Measurements from ENCODE around the gene CMTM8.

CMTM8 gene

DNA sequence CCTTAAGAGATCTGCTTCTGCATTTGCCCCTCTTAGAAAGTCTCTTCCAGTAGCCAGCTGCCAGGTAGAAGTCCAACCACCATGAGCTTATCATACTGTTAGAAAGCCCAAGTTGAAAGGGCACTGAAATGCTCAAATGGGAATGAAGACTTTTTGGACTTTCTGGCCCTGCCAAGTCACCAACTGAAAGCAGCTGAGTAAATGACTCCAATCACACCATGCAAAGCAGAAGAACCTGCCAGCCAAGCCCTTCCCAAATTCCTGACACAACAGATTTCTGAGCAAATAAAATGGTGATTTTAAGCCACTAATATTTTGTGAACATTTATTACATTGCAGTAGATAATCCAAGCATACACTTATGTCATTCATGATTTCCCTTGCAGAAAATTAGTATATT, 2.1 kb upstream of the CMTM8 start:
- DNase-seq: no peak

DNA sequence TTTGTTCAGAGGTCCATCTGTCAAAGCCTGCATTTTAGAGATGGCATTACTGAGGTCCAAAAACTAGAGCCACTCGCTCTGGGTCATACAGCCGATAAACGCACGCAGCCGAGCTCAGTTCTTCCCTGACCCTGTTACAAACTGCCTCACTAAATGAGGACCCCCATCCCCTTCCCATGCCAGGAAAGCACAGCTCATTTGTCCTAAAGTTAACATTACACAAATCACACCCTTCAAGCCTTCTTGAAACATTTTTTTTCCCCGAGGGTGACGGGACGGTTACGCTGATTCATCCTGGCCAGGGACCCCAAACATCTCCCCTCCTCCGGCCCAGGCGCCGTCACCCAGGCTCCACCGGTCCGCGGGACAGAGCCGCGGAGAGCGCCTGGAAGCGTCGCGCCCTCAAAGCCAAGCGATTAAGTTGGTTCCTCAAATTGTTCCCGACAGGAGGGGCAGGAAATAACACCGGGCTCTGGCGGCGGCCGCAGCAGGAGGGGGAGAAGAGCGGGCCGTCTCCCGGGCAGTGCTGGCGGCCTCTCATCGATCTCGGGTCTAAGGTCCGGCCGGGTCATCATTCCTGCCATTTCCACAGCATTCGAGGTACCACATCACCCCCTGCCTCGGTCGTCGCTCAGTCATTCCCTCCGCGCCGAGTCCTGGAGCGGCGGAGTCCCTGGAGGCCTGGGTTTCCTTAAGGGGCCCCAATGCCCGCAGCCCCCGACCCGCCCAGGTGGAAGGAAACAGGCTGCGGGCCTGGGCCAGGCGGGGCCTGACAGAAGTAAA, 619 bp upstream of the CMTM8 start:
- peak; percentile 22 for DNase-seq

DNA sequence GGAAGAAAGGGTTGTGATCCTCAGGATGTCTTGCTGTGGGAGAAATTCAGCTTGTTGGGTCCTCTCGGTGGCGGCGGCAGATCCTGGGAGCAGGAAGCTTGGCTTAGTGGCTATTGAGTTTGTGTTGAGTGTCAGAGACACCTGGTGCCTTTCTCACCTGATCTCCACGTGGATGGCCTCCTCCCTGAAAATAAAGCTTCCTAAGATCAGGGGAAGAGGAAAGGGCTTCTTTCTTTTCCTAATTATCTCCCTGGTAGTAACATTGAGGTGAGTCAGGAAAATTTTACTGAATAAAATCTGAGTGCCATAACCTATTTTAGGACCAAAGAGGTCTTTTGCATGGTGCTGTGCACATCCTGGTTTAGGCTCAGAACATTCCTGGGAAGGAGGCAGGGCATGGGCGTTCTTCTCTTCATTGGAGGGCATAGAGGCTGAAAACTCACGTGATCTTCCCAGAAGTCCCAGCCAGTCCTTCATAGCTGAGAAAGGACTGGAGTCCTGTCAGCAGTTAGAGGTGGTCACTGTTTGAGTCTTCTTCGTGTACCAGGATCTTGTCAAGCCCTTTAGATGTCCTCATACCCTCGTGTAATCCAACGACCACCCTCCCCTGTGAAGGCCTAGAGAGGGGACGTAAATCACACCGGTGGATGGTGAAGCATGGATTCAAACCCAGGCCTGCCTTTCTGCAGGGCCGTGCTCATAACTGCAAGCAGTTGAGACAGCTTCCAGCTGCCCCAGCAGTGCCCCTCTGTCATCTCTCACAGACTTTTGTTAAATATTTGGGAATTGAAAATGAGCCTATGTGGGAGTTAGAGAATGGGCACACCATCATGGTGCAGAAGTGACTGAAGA, 1.1 kb downstream of the CMTM8 start:
- no peak for DNase-seq

- peak; percentile 13 for DNase-seq
These were observed 1.7 kb downstream of the CMTM8 start for GRCh38 chr3:32240159-32240545.

- DNase-seq: no peak
These were observed 2.6 kb downstream of the CMTM8 start for GRCh38 chr3:32241100-32241499.

GRCh38 chr3:32243519-32243918, 5.0 kb downstream of the CMTM8 start:
- no peak for DNase-seq

- DNase-seq: no peak
These were observed 6.7 kb downstream of the CMTM8 start for GRCh38 chr3:32245200-32245599.

DNA sequence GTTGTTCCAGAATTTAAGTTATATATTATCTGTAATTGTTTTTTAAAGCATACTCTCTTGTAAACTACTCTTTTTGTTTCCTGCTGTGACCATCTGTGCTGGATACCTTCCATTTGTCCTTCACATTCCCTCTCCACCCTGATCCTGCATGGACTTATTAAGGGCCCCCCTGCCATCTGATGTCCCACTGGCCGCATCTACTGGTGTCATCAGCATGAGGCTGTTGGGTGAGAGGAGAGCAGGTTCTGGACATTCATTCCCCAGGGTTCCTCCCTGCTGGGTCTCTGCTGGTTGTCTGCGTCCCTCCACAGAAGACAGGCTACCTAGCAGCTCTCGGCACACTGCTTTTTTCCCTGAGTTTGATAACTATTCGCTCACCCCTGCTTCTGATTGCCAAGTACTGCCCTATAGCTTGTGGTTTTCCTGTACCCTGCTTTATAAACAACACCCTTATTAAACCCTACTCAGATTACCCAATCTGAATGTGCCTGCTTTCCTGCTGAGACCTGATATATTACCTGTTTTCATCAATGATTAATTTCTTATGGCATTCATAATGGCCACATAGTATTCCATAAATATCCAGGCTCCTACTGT, 7.7 kb downstream of the CMTM8 start:
- DNase-seq: no peak

- no peak for DNase-seq
These were observed 10.8 kb downstream of the CMTM8 start for GRCh38 chr3:32249184-32249782.

- DNase-seq: no peak
These were observed 15.8 kb downstream of the CMTM8 start for GRCh38 chr3:32254268-32254667.

DNA sequence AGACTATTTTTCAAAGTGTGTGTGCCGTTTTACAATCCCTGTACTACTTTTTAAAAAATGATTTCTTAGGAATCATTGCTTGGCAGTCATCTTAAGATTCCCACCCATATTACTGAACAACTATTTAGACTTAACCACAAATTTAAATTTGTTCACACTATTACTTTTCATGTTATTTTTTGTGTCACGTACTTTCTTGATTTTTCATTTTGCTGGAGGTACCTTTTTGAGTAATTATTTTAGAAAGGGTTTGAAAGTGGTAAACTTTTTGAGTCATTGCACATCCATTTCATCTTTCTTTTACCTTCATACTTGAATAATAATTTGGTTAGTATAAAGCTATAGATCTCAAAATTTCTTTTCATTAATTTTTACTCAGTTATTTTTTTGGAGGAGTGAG, 16.9 kb downstream of the CMTM8 start:
- DNase-seq: no peak

GRCh38 chr3:32256206-32256605, 17.7 kb downstream of the CMTM8 start:
- no peak for DNase-seq

DNA sequence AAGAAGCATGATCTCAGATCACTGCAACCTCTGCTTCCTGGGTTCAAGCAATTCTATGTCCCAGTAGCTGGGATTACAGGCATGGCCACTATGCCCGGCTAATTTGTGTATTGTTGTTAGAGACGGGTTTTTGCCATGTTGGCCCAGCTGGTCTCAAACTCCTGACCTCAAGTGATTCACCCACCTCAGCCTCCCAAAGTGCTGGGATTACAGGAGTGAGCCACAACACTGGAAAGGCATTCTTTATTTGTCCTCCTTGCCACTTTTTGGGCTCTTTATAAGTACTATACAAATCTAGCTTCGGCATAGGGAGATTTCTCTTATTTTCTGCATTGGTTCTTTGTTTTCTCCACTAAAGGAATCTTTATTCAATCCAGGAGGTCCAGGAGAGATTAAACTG, 18.6 kb downstream of the CMTM8 start:
- no peak for DNase-seq

DNA sequence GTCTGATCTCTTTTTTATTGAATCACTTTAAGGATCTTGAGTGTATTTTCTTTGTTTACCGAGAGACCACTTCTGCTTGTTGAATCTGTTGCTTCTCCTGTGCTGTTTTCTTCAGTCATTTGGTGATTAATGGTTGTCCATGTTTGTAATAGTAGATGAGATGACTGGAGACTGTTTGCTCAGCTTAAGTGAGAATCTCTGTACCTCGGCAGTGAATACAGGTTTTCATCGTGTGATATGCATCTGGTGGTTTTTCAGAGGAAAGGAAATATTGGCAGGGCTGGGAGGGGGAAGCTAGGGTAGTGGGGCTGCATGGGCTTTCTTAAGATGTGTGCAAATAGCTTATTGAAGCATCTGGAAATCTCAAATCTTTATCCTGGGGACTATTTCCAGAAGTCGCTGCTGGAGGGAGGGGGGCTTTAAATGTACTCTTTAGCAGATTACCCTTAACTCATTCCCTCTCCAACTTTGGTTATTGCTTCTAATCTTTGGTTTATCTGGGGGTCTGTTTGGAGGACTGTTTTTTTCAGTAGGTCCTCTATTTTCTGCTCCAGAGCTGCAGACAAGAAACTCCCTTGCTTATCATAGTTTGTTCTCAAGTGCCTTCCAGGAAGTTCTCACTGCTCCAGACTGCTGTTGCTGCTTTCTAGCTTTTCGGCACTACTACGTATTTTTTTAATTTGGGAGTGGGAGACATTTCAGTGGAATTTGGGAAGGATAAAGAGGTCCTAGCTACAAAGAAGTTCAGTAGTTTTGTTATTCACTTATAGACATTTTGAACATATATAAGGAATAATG, 19.4 kb downstream of the CMTM8 start:
- DNase-seq: peak; percentile 53

- DNase-seq: no peak
These were observed 20.4 kb downstream of the CMTM8 start for GRCh38 chr3:32258869-32259268.

- DNase-seq: no peak
These were observed 23.1 kb downstream of the CMTM8 start for GRCh38 chr3:32261545-32261944.

DNA sequence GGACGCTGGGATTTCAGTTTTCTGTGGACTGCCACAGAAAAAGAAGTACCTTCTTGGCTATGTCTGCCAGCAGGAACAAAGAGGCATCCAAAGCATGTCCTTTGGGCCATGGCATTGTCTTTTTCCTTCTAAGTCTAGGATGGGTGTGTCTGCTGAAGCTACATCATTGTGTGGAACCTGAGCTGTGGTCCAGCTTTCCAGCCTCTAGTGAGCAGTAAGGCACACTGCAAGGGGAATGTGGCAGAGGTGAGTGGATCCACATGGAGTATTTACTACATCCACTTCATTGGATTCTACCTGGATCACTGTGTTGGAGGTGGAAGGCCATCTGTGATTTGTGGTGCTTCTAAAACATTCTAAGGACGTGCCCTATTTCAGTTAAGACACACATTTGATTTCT, 23.7 kb downstream of the CMTM8 start:
- DNase-seq: no peak

GRCh38 chr3:32274306-32274705, 35.8 kb downstream of the CMTM8 start:
- DNase-seq: no peak

DNA sequence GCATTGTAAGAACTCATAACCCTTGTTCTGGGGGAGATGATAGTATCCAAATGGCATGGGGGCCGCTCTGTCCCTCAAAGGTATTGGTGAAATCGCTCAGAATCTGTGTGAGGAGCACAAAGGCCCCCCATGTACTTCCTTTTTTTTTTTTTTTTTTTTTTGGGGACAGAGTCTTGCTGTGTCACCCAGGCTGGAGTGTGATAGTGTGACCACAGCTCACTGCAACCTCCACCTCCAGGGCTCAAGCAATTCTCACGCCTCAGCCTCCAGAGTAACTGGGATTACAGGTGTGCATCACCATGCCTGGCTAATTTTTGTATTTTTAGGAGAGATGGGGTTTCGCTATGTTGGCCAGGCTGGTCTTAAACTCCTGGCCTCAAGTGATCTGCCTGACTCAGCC, 37.0 kb downstream of the CMTM8 start:
- DNase-seq: no peak

DNA sequence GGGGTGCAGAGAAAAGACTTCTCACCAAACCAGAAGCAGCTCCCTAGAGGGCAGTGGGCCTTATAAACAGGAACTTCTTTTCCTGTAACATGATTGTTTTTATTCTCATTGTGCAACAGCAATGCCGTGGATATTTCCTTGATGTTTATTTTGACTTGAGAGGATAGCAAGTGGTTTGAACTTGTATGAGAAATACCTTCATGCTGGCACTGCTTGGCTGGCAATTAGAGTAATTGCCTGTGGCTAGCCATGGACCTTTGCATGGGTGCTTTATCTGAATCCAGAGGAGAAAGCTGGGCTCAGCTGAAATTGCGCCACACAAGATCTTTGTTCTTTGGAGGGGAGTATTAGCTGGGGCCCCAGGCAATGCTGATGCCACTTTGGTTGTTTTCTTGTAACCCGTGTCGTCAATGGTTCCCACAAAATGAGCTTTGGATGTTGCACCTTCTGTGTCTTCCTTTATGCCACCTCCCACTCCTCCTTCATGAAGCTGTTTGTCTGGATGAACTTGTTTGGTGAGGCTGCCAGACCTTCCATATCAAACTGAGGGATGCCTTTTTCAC, 37.9 kb downstream of the CMTM8 start:
- no peak for DNase-seq

DNA sequence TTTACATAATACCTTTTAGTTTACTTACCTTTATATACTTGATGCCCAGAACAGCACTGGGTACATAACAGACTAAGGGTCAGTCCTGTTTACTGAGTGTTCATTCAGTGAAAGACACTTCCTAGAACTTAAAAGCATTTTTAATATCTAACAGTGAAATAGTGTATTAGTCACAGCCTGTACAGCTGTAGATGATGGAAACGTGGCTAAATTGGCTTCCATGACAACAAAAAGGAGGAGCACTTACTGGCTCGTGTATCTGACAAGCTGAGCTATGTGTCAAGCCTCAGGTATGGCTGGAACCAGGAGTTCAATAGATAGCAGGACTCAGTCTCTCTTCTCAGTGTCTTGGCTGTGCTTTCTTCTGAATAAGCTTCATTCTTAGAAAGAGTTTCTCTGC, 40.2 kb downstream of the CMTM8 start:
- no peak for DNase-seq

GRCh38 chr3:32280262-32280910, 41.9 kb downstream of the CMTM8 start:
- no peak for DNase-seq
